HepG2 (cell line): ENCODE results near the gene SSNA1. TPM values are rescaled to one million over a fixed set of nuclear protein-coding genes. Genes with fewer than 3 reads are reported as not detected.

Experiments
- ATAC-seq: fragments of 200-7000 bp; cut with Tn5 transposase; 3 replicates; pipeline ENCODE4 v1.9.1; 2020; ENCODE audit warnings: mild to moderate bottlenecking, moderate library complexity
- BruUV-seq: library from RNA; stranded (reverse); fragments of 400-500 nt; replicated peaks from 2 replicates; lab custom pipeline; 2021; lab: Mats Ljungman, UMichigan
- CTCF ChIA-PET: fragments of 300-600 bp; formaldehyde crosslinking; extraction: SDS; loops from one replicate; lab custom pipeline; 2021; ENCODE audit warnings: low total read pairs, inconsistent platforms, low intra/inter-chr PET ratio; lab: Yijun Ruan, JAX
- POLR2A ChIA-PET: fragments of 350-600 bp; sonication (Branson Sonifier 250); formaldehyde crosslinking; loops from one replicate; lab custom pipeline; 2020; ENCODE audit warnings: antibody characterized with exemption, inconsistent platforms; lab: Yijun Ruan, JAX
- DNase-seq: peaks from one replicate; pipeline ENCODE4 v3.0.0-alpha.2; 2015; ENCODE audit warnings: low spot score
- FAIRE-seq: peaks from 3 replicates; lab custom pipeline; 2011; peaks lifted over from hg19 to GRCh38; lab: Jason Lieb, UNC
- H2AFZ ChIP-seq: one replicate; pipeline ENCODE4 v1.6.1; 2011; ENCODE audit warnings: low read length, inconsistent platforms
- H3K27ac ChIP-seq: fragments of 300-600 bp; 3 replicates; pipeline ENCODE4 v1.8.0; 2011; ENCODE audit warnings: mixed run types, mild to moderate bottlenecking, mixed read lengths, low read length, inconsistent platforms; ENCODE audit not compliant: insufficient read depth; ENCODE audit errors: extremely low read length
- H3K27me3 ChIP-seq, 2 experiments: fragments of 200-600 bp in 1 of 2; 2 replicates in 1 of 2; 3 replicates in 1 of 2; pipeline versions ENCODE4 v1.6.0 to v1.8.0; 2011; ENCODE audit warnings: low read length in 2 of 2, mild to moderate bottlenecking in 2 of 2, moderate library complexity in 2 of 2, inconsistent platforms in 1 of 2; ENCODE audit not compliant: insufficient read depth in 2 of 2, control insufficient read depth in 1 of 2
- H3K36me3 ChIP-seq, 2 experiments: fragments of 200-600 bp in 1 of 2; replicated peaks in 1 of 2; 2 replicates in 1 of 2; 3 replicates in 1 of 2; pipeline versions ENCODE4 v1.5.1 to v1.8.0; 2011; ENCODE audit warnings: low read length in 2 of 2, inconsistent platforms in 1 of 2; ENCODE audit not compliant: insufficient read depth in 2 of 2, control insufficient read depth in 1 of 2
- H3K4me1 ChIP-seq: 2 replicates; pipeline ENCODE4 v1.5.1; 2012; ENCODE audit warnings: low read length, inconsistent platforms; ENCODE audit not compliant: insufficient read depth
- H3K4me2 ChIP-seq: 2 replicates; pipeline ENCODE4 v1.6.0; 2011; ENCODE audit warnings: low read depth, low read length, inconsistent platforms
- H3K4me3 ChIP-seq, 3 experiments: fragments of 200-600 bp in 1 of 3; sonication (generic), shearing (Covaris generic) in 1 of 3; replicated peaks in 1 of 3; 2 replicates each; pipeline ENCODE4 v1.5.1; 2011 to 2016; ENCODE audit warnings: low read length in 3 of 3, inconsistent platforms in 2 of 3, low read depth in 2 of 3, mild to moderate bottlenecking in 2 of 3, control low read depth in 1 of 3, mixed read lengths in 1 of 3; ENCODE audit not compliant: insufficient read depth in 1 of 3
- H3K79me2 ChIP-seq: one replicate; pipeline ENCODE4 v1.6.1; 2011; ENCODE audit warnings: low read length, inconsistent platforms; ENCODE audit not compliant: insufficient read depth
- H3K9ac ChIP-seq: 2 replicates; pipeline ENCODE4 v1.6.0; 2011; ENCODE audit warnings: mild to moderate bottlenecking, low read depth, low read length, inconsistent platforms; ENCODE audit not compliant: insufficient read depth
- H3K9me3 ChIP-seq: 2 replicates; pipeline ENCODE4 v1.5.1; 2012; ENCODE audit warnings: mild to moderate bottlenecking, low read length
- H4K20me1 ChIP-seq: 2 replicates; pipeline ENCODE4 v1.6.0; 2011; ENCODE audit warnings: inconsistent platforms, mild to moderate bottlenecking, low read length, moderate library complexity; ENCODE audit not compliant: insufficient read depth
- CCAR2 ChIP-seq: fragments of 200-400 bp; formaldehyde crosslinking; optimal IDR thresholded peaks from 2 replicates; pipeline ENCODE3; 2018; ENCODE audit warnings: low read depth, mild to moderate bottlenecking, low read length, moderate library complexity
- FIP1L1 ChIP-seq: fragments of 200-400 bp; formaldehyde crosslinking; IDR thresholded peaks from 2 replicates; pipeline ENCODE4 v1.6.1; 2018; ENCODE audit warnings: low read depth, mild to moderate bottlenecking, low read length, moderate library complexity, borderline replicate concordance; ENCODE audit not compliant: insufficient read depth
- NFE2L1 ChIP-seq: sonication (generic); formaldehyde crosslinking; IDR thresholded peaks from 2 replicates; pipeline ENCODE4 v1.4.0; 2020; ENCODE audit warnings: missing genetic modification reagents, mild to moderate bottlenecking, borderline replicate concordance
- PCBP1 ChIP-seq: fragments of 200-400 bp; formaldehyde crosslinking; IDR thresholded peaks from 2 replicates; pipeline ENCODE4 v1.6.1; 2017; ENCODE audit warnings: mild to moderate bottlenecking, low read depth, low read length, borderline replicate concordance
- ZNF329 ChIP-seq: sonication (generic); formaldehyde crosslinking; IDR thresholded peaks from 2 replicates; pipeline ENCODE4 v1.9.0; 2021; ENCODE audit warnings: low read depth, mild to moderate bottlenecking, missing genetic modification reagents
- ZNF644 ChIP-seq: IDR thresholded peaks from 2 replicates; pipeline ENCODE4 v1.6.1; 2016; ENCODE audit warnings: low read depth
- ZNF790 ChIP-seq: sonication (generic); formaldehyde crosslinking; IDR thresholded peaks from 2 replicates; pipeline ENCODE4 v1.8.0; 2022; ENCODE audit warnings: missing genetic modification reagents, mild to moderate bottlenecking, borderline replicate concordance
- WGBS: methylation state at CpG from one replicate; pipeline ENCODE4 v1.1.6; 2017; ENCODE audit warnings: low lambda C conversion rate; 5-methylcytosine and 5-hydroxymethylcytosine counted together
- in situ Hi-C: cut with HindIII; loops from 2 replicates; pipeline ENCODE4 v1.10.0; 2017; ENCODE audit warnings: low pct_unique_long_range_greater_than_20kb; ENCODE audit not compliant: extremely low pct_ligation_motif_present
- intact Hi-C: fragments of 100-400 bp; cut with micrococcal nuclease; formaldehyde crosslinking; loops from one replicate; pipeline ENCODE4 v1.10.0; 2022; ENCODE audit not compliant: unreplicated experiment
- polyA plus RNA-seq, 8 experiments: library from polyadenylated mRNA; depleted of rRNA in 3 of 8; stranded (reverse) in 7 of 8; unstranded in 1 of 8; fragments of >200 nt; fragmentation: Illumina TruSeq in 4 of 8; extraction: Trizol in 4 of 8; gene quantifications; 2 replicates each; pipeline versions ENCODE4 v1.2.1 to v1.2.3, GENCODE V29; 2011 to 2016; ENCODE audit warnings: low read depth in 4 of 8, missing spikeins in 1 of 8, mixed read lengths in 1 of 8; ENCODE audit not compliant: insufficient read depth in 1 of 8
- total RNA-seq, 5 experiments: library from RNA; depleted of rRNA; stranded (reverse); fragments of >200 nt; fragmentation: Illumina TruSeq; extraction: Trizol; gene quantifications; 2 replicates each; pipeline ENCODE4 v1.2.3, GENCODE V29; 2016; ENCODE audit warnings: low read depth in 1 of 5
- TF ChIP-seq, protein P1 (sequence below): sonication (generic); formaldehyde crosslinking; IDR thresholded peaks from 2 replicates; pipeline ENCODE4 v1.4.0; 2020; ENCODE audit warnings: mild to moderate bottlenecking, low read depth, missing genetic modification reagents
- TF ChIP-seq, protein P2 (sequence below): sonication (generic); formaldehyde crosslinking; IDR thresholded peaks from 2 replicates; pipeline ENCODE4 v1.5.0; 2020; ENCODE audit warnings: missing genetic modification reagents
- TF ChIP-seq, protein P3 (sequence below): sonication (generic); formaldehyde crosslinking; IDR thresholded peaks from 2 replicates; pipeline ENCODE4 v1.8.0; 2022; ENCODE audit warnings: mild to moderate bottlenecking, missing genetic modification reagents, borderline replicate concordance
- TF ChIP-seq, protein P4 (sequence below): sonication (generic); formaldehyde crosslinking; IDR thresholded peaks from 2 replicates; pipeline ENCODE4 v1.4.0; 2020; ENCODE audit warnings: missing genetic modification reagents
- TF ChIP-seq, protein P5 (sequence below): sonication (generic); formaldehyde crosslinking; IDR thresholded peaks from 2 replicates; pipeline ENCODE4 v1.4.0; 2020; ENCODE audit warnings: missing genetic modification reagents

The SSNA1 gene
- total and polyA plus RNA-seq, 2 of the 13 experiments (the other 11 are each of a cell fraction or from before 2014, with no cell fraction given) = 35.9 to 49.4 TPM

DNA sequence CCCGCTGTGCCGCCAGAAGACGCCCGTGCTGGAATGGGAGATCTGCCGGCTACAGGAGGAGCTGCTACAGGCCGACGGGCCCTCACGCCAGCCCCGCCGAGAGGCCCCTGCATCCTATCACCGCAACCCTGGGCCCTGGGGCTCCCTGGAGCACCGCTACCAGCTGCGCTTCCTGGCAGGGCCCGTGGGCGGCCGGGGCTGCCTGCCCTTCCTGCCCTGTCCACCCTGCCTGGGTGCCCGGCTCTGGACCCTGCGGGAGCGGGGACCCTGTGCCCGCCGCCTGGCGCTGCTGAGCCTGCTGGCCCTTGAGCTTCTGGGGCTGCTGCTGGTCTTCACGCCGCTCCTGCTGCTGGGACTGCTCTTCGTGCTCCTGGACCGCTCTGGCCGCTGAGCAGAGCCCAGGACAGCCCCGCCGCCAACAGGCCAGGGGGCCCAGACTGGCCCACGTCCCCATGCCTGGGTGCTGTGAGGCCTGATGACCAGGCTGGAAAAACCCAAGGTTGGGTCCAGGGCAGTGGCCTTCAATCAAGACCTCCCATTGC lies 29.8 kb downstream of the SSNA1 start:
- in situ Hi-C loops (no loop called here), intact Hi-C loops (no loop called here)
- peak overlapping the region; percentile 77 for H3K9ac ChIP-seq
- ATAC-seq (peak; percentile 5), FAIRE-seq (no peak), DNase-seq (no peak)
- H3K4me1 ChIP-seq = peaks cover 34% of the 10 kb centered on the region
- no peaks in the 10 kb centered on the region for H3K9me3 ChIP-seq
- H3K4me3 ChIP-seq = peak overlapping the region; percentile 68 to 83 (median 77)
- peaks cover 3% of the 10 kb centered on the region for H3K79me2 ChIP-seq
- 47% methylated on average over 3 of the region's 30 CpGs for WGBS
- CTCF ChIA-PET = no interaction called here
- no TSS peak for BruUV-seq
- H3K27ac ChIP-seq = peak overlapping the region; percentile 84
- no peaks in the 10 kb centered on the region for H3K36me3 ChIP-seq
- H2AFZ ChIP-seq = no peak overlapping the region
- peaks cover 4% of the 10 kb centered on the region; the same call in 1 of the 2 replicates for H4K20me1 ChIP-seq
- H3K4me2 ChIP-seq = peak overlapping the region; percentile 90
- POLR2A ChIA-PET = interaction anchor here (1.0 to 13.4 kb wide), 12 partner anchors 8 to 137 kb away, joined by 3 to 225 read pairs (median 8); partner anchors contain the start of genes ANAPC2, NDOR1, RNF224 and SSNA1
- no peaks in the 10 kb centered on the region; a peak in 1 of 5 replicates for H3K27me3 ChIP-seq
- TF ChIP-seq, protein P1, sequence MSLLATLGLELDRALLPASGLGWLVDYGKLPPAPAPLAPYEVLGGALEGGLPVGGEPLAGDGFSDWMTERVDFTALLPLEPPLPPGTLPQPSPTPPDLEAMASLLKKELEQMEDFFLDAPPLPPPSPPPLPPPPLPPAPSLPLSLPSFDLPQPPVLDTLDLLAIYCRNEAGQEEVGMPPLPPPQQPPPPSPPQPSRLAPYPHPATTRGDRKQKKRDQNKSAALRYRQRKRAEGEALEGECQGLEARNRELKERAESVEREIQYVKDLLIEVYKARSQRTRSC (CRISPR knock-in tag) = no peak
- TF ChIP-seq PCBP1 (no peak), ZNF329 (CRISPR knock-in tag) (no peak), CCAR2 (no peak), FIP1L1 (no peak), NFE2L1 (no peak), ZNF790 (CRISPR knock-in tag) (no peak), ZNF644 (CRISPR knock-in tag) (no peak)
- TF ChIP-seq, protein P2, sequence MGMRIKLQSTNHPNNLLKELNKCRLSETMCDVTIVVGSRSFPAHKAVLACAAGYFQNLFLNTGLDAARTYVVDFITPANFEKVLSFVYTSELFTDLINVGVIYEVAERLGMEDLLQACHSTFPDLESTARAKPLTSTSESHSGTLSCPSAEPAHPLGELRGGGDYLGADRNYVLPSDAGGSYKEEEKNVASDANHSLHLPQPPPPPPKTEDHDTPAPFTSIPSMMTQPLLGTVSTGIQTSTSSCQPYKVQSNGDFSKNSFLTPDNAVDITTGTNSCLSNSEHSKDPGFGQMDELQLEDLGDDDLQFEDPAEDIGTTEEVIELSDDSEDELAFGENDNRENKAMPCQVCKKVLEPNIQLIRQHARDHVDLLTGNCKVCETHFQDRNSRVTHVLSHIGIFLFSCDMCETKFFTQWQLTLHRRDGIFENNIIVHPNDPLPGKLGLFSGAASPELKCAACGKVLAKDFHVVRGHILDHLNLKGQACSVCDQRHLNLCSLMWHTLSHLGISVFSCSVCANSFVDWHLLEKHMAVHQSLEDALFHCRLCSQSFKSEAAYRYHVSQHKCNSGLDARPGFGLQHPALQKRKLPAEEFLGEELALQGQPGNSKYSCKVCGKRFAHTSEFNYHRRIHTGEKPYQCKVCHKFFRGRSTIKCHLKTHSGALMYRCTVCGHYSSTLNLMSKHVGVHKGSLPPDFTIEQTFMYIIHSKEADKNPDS (CRISPR knock-in tag) = no peak
- TF ChIP-seq, protein P3, sequence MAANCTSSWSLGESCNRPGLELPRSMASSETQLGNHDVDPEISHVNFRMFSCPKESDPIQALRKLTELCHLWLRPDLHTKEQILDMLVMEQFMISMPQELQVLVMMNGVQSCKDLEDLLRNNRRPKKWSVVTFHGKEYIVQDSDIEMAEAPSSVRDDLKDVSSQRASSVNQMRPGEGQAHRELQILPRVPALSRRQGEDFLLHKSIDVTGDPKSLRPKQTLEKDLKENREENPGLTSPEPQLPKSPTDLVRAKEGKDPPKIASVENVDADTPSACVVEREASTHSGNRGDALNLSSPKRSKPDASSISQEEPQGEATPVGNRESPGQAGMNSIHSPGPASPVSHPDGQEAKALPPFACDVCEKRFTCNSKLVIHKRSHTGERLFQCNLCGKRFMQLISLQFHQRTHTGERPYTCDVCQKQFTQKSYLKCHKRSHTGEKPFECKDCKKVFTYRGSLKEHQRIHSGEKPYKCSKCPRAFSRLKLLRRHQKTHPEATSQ = no peak
- TF ChIP-seq, protein P4, sequence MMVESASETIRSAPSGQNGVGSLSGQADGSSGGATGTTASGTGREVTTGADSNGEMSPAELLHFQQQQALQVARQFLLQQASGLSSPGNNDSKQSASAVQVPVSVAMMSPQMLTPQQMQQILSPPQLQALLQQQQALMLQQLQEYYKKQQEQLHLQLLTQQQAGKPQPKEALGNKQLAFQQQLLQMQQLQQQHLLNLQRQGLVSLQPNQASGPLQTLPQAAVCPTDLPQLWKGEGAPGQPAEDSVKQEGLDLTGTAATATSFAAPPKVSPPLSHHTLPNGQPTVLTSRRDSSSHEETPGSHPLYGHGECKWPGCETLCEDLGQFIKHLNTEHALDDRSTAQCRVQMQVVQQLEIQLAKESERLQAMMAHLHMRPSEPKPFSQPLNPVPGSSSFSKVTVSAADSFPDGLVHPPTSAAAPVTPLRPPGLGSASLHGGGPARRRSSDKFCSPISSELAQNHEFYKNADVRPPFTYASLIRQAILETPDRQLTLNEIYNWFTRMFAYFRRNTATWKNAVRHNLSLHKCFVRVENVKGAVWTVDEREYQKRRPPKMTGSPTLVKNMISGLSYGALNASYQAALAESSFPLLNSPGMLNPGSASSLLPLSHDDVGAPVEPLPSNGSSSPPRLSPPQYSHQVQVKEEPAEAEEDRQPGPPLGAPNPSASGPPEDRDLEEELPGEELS = no peak
- TF ChIP-seq, protein P5, sequence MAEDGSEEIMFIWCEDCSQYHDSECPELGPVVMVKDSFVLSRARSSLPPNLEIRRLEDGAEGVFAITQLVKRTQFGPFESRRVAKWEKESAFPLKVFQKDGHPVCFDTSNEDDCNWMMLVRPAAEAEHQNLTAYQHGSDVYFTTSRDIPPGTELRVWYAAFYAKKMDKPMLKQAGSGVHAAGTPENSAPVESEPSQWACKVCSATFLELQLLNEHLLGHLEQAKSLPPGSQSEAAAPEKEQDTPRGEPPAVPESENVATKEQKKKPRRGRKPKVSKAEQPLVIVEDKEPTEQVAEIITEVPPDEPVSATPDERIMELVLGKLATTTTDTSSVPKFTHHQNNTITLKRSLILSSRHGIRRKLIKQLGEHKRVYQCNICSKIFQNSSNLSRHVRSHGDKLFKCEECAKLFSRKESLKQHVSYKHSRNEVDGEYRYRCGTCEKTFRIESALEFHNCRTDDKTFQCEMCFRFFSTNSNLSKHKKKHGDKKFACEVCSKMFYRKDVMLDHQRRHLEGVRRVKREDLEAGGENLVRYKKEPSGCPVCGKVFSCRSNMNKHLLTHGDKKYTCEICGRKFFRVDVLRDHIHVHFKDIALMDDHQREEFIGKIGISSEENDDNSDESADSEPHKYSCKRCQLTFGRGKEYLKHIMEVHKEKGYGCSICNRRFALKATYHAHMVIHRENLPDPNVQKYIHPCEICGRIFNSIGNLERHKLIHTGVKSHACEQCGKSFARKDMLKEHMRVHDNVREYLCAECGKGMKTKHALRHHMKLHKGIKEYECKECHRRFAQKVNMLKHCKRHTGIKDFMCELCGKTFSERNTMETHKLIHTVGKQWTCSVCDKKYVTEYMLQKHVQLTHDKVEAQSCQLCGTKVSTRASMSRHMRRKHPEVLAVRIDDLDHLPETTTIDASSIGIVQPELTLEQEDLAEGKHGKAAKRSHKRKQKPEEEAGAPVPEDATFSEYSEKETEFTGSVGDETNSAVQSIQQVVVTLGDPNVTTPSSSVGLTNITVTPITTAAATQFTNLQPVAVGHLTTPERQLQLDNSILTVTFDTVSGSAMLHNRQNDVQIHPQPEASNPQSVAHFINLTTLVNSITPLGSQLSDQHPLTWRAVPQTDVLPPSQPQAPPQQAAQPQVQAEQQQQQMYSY (CRISPR knock-in tag) = no peak
